Astrocyte of the spinal cord (primary cell): Measurements from ENCODE around the gene FANCL.
A peak's percentile ranks its signal among the peaks of the same experiment; 100 is the strongest.

Experiments
- DNase-seq: peaks from one replicate; pipeline ENCODE4 v3.0.0; 2011; ENCODE audit warnings: low read depth, low spot score
- H3K4me3 ChIP-seq: 2 replicates; pipeline ENCODE4 v1.5.1; 2011; ENCODE audit warnings: low read depth, mild to moderate bottlenecking, low read length, moderate library complexity
- CTCF ChIP-seq: IDR thresholded peaks from 2 replicates; pipeline ENCODE4 v1.5.1; 2012; ENCODE audit warnings: low read depth, mild to moderate bottlenecking, low read length, inconsistent platforms
- in situ Hi-C: cut with HindIII; loops from 2 replicates; pipeline ENCODE4 v1.10.0; 2017; ENCODE audit warnings: low sequenced_read_pairs

The FANCL gene

GRCh38 chr2:58206785-58207184 is 34.3 kb downstream of the FANCL start:
- DNase-seq: no peak

GRCh38 chr2:58204195-58204959 is 36.7 kb downstream of the FANCL start:
- H3K4me3 ChIP-seq: no peak overlapping the region
- no peak for TF ChIP-seq CTCF
- DNase-seq: peak; percentile 19
- in situ Hi-C loops: no loop called here

More at GRCh38 chr2:58206785-58207184, 34.3 kb downstream of the FANCL start:
- TF ChIP-seq CTCF: no peak
- in situ Hi-C loops: no loop called here
- no peak overlapping the region for H3K4me3 ChIP-seq

- in situ Hi-C loops: no loop called here
- H3K4me3 ChIP-seq: no peak overlapping the region
- DNase-seq: no peak
- TF ChIP-seq CTCF: no peak
These were observed 38.1 kb downstream of the FANCL start for GRCh38 chr2:58203018-58203417.

- no peak overlapping the region for H3K4me3 ChIP-seq
- TF ChIP-seq CTCF: no peak
- DNase-seq: no peak
- in situ Hi-C loops: no loop called here
These were observed 38.7 kb downstream of the FANCL start for GRCh38 chr2:58202404-58202803.

- TF ChIP-seq CTCF: no peak
- H3K4me3 ChIP-seq: no peak overlapping the region
- no peak for DNase-seq
- in situ Hi-C loops: no loop called here
These were observed 43.2 kb downstream of the FANCL start for GRCh38 chr2:58197894-58198293.

GRCh38 chr2:58195662-58196061 is 45.5 kb downstream of the FANCL start:
- TF ChIP-seq CTCF: no peak
- in situ Hi-C loops: no loop called here
- H3K4me3 ChIP-seq: no peak overlapping the region
- no peak for DNase-seq
